H9 (cell line): Measurements from ENCODE around the gene STKLD1. TPM values are rescaled to one million over a fixed set of nuclear protein-coding genes. Genes with fewer than 3 reads are reported as not detected.

ENCODE experiments used
- DNase-seq: peaks from one replicate; pipeline ENCODE4 v3.0.0-alpha.2; 2017
- H2AFZ ChIP-seq: one replicate; pipeline ENCODE4 v1.6.1; 2013; ENCODE audit warnings: mild to moderate bottlenecking, low read length, control low read depth, moderate library complexity
- H2AK5ac ChIP-seq: 2 replicates; pipeline ENCODE4 v1.6.1; 2013; ENCODE audit warnings: low read length, control low read depth, mixed read lengths; ENCODE audit not compliant: insufficient read length
- H2BK120ac ChIP-seq: one replicate; pipeline ENCODE4 v1.6.1; 2013; ENCODE audit warnings: low read depth, mild to moderate bottlenecking, low read length, control low read depth, inconsistent platforms; ENCODE audit not compliant: poor library complexity, severe bottlenecking
- H2BK12ac ChIP-seq: 2 replicates; pipeline ENCODE4 v1.6.1; 2013; ENCODE audit warnings: low read length, control low read depth, mixed read lengths, low read depth; ENCODE audit not compliant: insufficient read length
- H2BK15ac ChIP-seq: 2 replicates; pipeline ENCODE4 v1.6.1; 2013; ENCODE audit warnings: low read depth, low read length, control low read depth
- H2BK20ac ChIP-seq: one replicate; pipeline ENCODE4 v1.6.1; 2013; ENCODE audit warnings: low read depth, mild to moderate bottlenecking, low read length, control low read depth, inconsistent platforms; ENCODE audit not compliant: poor library complexity, severe bottlenecking
- H2BK5ac ChIP-seq: 2 replicates; pipeline ENCODE4 v1.6.1; 2013; ENCODE audit warnings: low read length, control low read depth, mixed read lengths; ENCODE audit not compliant: insufficient read length
- H3K14ac ChIP-seq: 2 replicates; pipeline ENCODE4 v1.6.1; 2013; ENCODE audit warnings: low read length, control low read depth; ENCODE audit not compliant: insufficient read depth
- H3K18ac ChIP-seq: 2 replicates; pipeline ENCODE4 v1.6.1; 2013; ENCODE audit warnings: low read depth, mild to moderate bottlenecking, mixed read lengths, low read length, control low read depth; ENCODE audit not compliant: insufficient read length
- H3K23ac ChIP-seq: 2 replicates; pipeline ENCODE4 v1.6.1; 2013; ENCODE audit warnings: low read length, control low read depth, mixed read lengths, low read depth; ENCODE audit not compliant: insufficient read length
- H3K23me2 ChIP-seq: 2 replicates; pipeline ENCODE4 v1.6.1; 2013; ENCODE audit warnings: low read depth, mild to moderate bottlenecking, mixed read lengths, low read length, control low read depth; ENCODE audit not compliant: insufficient read length, poor library complexity, severe bottlenecking
- H3K27ac ChIP-seq: 2 replicates; pipeline ENCODE4 v1.5.1; 2013; ENCODE audit warnings: low read length, control low read depth, mixed read lengths, low read depth; ENCODE audit not compliant: insufficient read length
- H3K27me3 ChIP-seq: 2 replicates; pipeline ENCODE4 v1.6.1; 2013; ENCODE audit warnings: low read length, control low read depth, inconsistent platforms; ENCODE audit not compliant: insufficient read depth
- H3K4ac ChIP-seq: 2 replicates; pipeline ENCODE4 v1.6.1; 2013; ENCODE audit warnings: low read depth, mild to moderate bottlenecking, control low read depth, inconsistent platforms, low read length, moderate library complexity
- H3K4me1 ChIP-seq: 2 replicates; pipeline ENCODE4 v1.6.1; 2013; ENCODE audit warnings: low read length, control low read depth, inconsistent platforms; ENCODE audit not compliant: insufficient read depth
- H3K4me2 ChIP-seq: 2 replicates; pipeline ENCODE4 v1.6.1; 2013; ENCODE audit warnings: low read length, control low read depth, mixed read lengths; ENCODE audit not compliant: insufficient read length, insufficient read depth
- H3K56ac ChIP-seq: 2 replicates; pipeline ENCODE4 v1.6.1; 2013; ENCODE audit warnings: low read depth, mild to moderate bottlenecking, mixed read lengths, low read length, control low read depth; ENCODE audit not compliant: insufficient read length
- H3K79me1 ChIP-seq: 2 replicates; pipeline ENCODE4 v1.6.1; 2013; ENCODE audit warnings: low read depth, mild to moderate bottlenecking, moderate library complexity, low read length, control low read depth, inconsistent platforms; ENCODE audit not compliant: insufficient read depth, poor library complexity, severe bottlenecking
- H3K79me2 ChIP-seq: 2 replicates; pipeline ENCODE4 v1.6.1; 2013; ENCODE audit warnings: low read length, control low read depth, inconsistent platforms; ENCODE audit not compliant: insufficient read depth
- H3K9ac ChIP-seq: 2 replicates; pipeline ENCODE4 v1.6.1; 2013; ENCODE audit warnings: low read length, control low read depth, mixed read lengths; ENCODE audit not compliant: insufficient read length; ENCODE audit errors: extremely low read depth
- H3K9me3 ChIP-seq: one replicate; pipeline ENCODE4 v1.6.1; 2013; ENCODE audit warnings: low read depth, low read length, inconsistent platforms; ENCODE audit not compliant: control insufficient read depth
- H3T11ph ChIP-seq: one replicate; pipeline ENCODE4 v1.6.1; 2013; ENCODE audit warnings: mild to moderate bottlenecking, low read length, control low read depth, inconsistent platforms
- H4K20me1 ChIP-seq: one replicate; pipeline ENCODE4 v1.6.1; 2013; ENCODE audit not compliant: control insufficient read depth, insufficient read length, insufficient read depth
- H4K5ac ChIP-seq: 2 replicates; pipeline ENCODE4 v1.6.1; 2013; ENCODE audit warnings: low read depth, mild to moderate bottlenecking, mixed read lengths, low read length, control low read depth; ENCODE audit not compliant: insufficient read length
- H4K8ac ChIP-seq: replicated peaks from 2 replicates; pipeline ENCODE4 v1.6.1; 2013; ENCODE audit warnings: low read length, control low read depth, mixed read lengths, low read depth; ENCODE audit not compliant: insufficient read length
- H4K91ac ChIP-seq: 2 replicates; pipeline ENCODE4 v1.6.1; 2013; ENCODE audit warnings: low read depth, mild to moderate bottlenecking, moderate library complexity, mixed read lengths, low read length, control low read depth; ENCODE audit not compliant: insufficient read length
- H3K27ac Mint-ChIP-seq, 3 experiments: 2 replicates in 2 of 3; 3 replicates in 1 of 3; pipeline ENCODE4 v1.8.0; 2020 to 2021; ENCODE audit warnings: mixed read lengths in 3 of 3, mild to moderate bottlenecking in 1 of 3, moderate library complexity in 1 of 3
- H3K27me3 Mint-ChIP-seq: 2 replicates; pipeline ENCODE4 v1.8.0; 2021; ENCODE audit warnings: low read depth, mild to moderate bottlenecking, moderate library complexity, mixed read lengths
- H3K36me3 Mint-ChIP-seq, 3 experiments: 2 replicates in 2 of 3; 3 replicates in 1 of 3; pipeline ENCODE4 v1.8.0; 2020 to 2021; ENCODE audit warnings: low read depth in 3 of 3, mixed read lengths in 3 of 3; ENCODE audit not compliant: insufficient read depth in 1 of 3
- H3K4me1 Mint-ChIP-seq, 2 experiments: 2 replicates each; pipeline ENCODE4 v1.8.0; 2020; ENCODE audit warnings: mixed read lengths in 2 of 2
- H3K4me3 Mint-ChIP-seq, 2 experiments: 2 replicates in 1 of 2; 3 replicates in 1 of 2; pipeline ENCODE4 v1.8.0; 2020 to 2021; ENCODE audit warnings: mild to moderate bottlenecking in 2 of 2, mixed read lengths in 2 of 2, moderate library complexity in 1 of 2
- H3K9me3 Mint-ChIP-seq, 2 experiments: 2 replicates in 1 of 2; 3 replicates in 1 of 2; pipeline ENCODE4 v1.8.0; 2020; ENCODE audit warnings: mild to moderate bottlenecking in 2 of 2, mixed read lengths in 2 of 2, moderate library complexity in 1 of 2
- CTCF ChIP-seq: fragments of 200-600 bp; sonication (generic); conservative IDR thresholded peaks from 3 replicates; pipeline ENCODE4 v1.8.0; 2021; ENCODE audit warnings: antibody characterized with exemption, mild to moderate bottlenecking
- WGBS: extraction: QIAGEN DNeasy Blood & Tissue Kit; methylation state at CpG from one replicate; pipeline ENCODE4 v1.1.7; 2013; ENCODE audit warnings: missing lambda C conversion rate, low lambda C conversion rate, mixed read lengths; ENCODE audit not compliant: insufficient read length; ENCODE audit errors: extremely low coverage; 5-methylcytosine and 5-hydroxymethylcytosine counted together
- total RNA-seq: library from RNA; stranded (reverse); gene quantifications from 2 replicates; pipeline ENCODE4 v1.2.1, GENCODE V29; 2021

STKLD1 gene
- total RNA-seq, 1 experiment from 2014 or later: 0.57 TPM

- H3K23me2 ChIP-seq: peaks cover 5% of the 10 kb centered on the region
- H3K79me2 ChIP-seq: peaks cover 13% of the 10 kb centered on the region; the same call in 1 of the 2 replicates
- H3K27ac ChIP-seq: no peak overlapping the region
- no peak overlapping the region for H2BK120ac ChIP-seq
- Mint-ChIP-seq H3K4me1 (peaks cover 22 to 34% of the 10 kb centered on the region in 2 experiments), H3K27me3 (no peaks in the 10 kb centered on the region), H3K9me3 (peaks cover 0 to 3% of the 10 kb centered on the region in 2 experiments; a peak in 1 of 5 replicates), H3K36me3 (peaks cover 60 to 83% (median 77%) of the 10 kb centered on the region in 3 experiments), H3K4me3 (peak overlapping the region; percentile 95 to 99), H3K27ac (peak overlapping the region; percentile 97 to 100 (median 99))
- H3K23ac ChIP-seq: peak overlapping the region; percentile 4
- no CpG with 5 or more reads among the region's 25 CpGs for WGBS
- H2AK5ac ChIP-seq: peak overlapping the region; percentile 55
- no peak overlapping the region for H3K56ac ChIP-seq
- H2AFZ ChIP-seq: no peak overlapping the region
- H2BK12ac ChIP-seq: no peak overlapping the region
- H4K20me1 ChIP-seq: no peaks in the 10 kb centered on the region
- H3K4ac ChIP-seq: peak overlapping the region; percentile 77
- no peak overlapping the region for H4K8ac ChIP-seq
- DNase-seq: no peak
- H2BK5ac ChIP-seq: peak overlapping the region; percentile 17
- no peak overlapping the region for H3T11ph ChIP-seq
- peak overlapping the region; percentile 98 for H3K4me2 ChIP-seq
- peak overlapping the region; percentile 97 for H3K14ac ChIP-seq
- no peak overlapping the region for H2BK15ac ChIP-seq
- no peaks in the 10 kb centered on the region for H3K9me3 ChIP-seq
- H2BK20ac ChIP-seq: no peak overlapping the region
- H4K5ac ChIP-seq: peak overlapping the region; percentile 81
- peaks cover 10% of the 10 kb centered on the region for H3K79me1 ChIP-seq
- H3K9ac ChIP-seq: peak overlapping the region; percentile 99
- no peak for TF ChIP-seq CTCF
- no peaks in the 10 kb centered on the region for H3K27me3 ChIP-seq
- H3K4me1 ChIP-seq: no peaks in the 10 kb centered on the region; the same call in 1 of the 2 replicates
- peak overlapping the region; percentile 94 for H3K18ac ChIP-seq
- peak overlapping the region; percentile 97 for H4K91ac ChIP-seq
Observed at GRCh38 chr9:133348718-133349573, 27.2 kb upstream of the STKLD1 start.
